GM13976 (cell line): Measurements from ENCODE around the gene RAB11FIP4.

ENCODE experiments used
- DNase-seq: peaks from one replicate; pipeline ENCODE4 v3.0.0; 2012; ENCODE audit warnings: low spot score
- in situ Hi-C: fragments of 300-500 bp; cut with MboI; formaldehyde crosslinking; loops from one replicate; pipeline ENCODE4 v1.12.0; 2022; ENCODE audit warnings: low sequenced_read_pairs, mixed read lengths, inconsistent platforms; ENCODE audit not compliant: unreplicated experiment
- TF ChIP-seq, protein P1 (sequence below): IDR thresholded peaks from 2 replicates; pipeline ENCODE4 v1.5.1; 2012; ENCODE audit warnings: borderline replicate concordance, mild to moderate bottlenecking; ENCODE audit not compliant: insufficient read depth; ENCODE audit errors: extremely low read depth, missing control alignments, control extremely low read depth

RAB11FIP4 gene

DNA sequence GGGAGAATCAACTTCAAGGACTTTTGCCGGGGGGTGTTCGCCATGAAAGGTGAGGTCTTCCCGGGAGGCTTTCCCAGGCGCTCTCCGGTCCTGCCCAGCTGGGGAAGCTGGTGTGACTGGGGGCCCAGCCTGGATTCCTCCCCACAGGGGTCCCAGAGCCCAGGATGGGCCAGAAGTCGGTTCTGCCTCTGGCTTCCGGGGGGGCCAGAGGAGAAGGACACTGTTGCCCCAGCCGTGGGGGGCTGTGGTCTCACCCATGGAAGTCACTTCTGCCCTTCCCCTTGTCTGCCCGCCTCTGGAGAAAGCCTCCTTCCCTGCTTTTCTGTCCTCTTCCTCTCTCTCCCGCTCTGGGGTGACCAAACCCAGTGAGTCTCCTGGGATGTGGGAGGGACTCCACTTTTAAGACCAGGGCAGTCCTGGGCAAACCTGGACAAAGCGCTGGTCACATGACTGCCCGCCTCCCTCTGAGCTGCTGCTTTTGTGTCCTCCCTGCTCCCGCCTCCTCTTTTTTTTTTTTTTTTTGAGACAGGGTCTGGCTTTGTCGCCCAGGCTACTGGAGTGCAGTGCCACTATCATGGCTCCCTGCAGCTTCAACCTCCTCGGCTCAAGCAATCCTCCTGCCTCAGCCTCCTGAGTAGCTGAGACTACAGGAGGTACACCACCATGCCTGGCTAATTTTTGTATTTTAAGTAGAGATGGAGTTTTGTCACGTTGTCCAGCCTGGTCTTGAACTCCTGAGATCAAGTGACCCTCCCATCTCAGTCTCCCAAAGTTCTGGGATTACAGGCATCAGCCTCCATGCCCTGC lies 40.6 kb downstream of the RAB11FIP4 start:
- in situ Hi-C loops = loop anchor here (25.0 kb wide), 1 partner anchor 405 kb away; no protein-coding TSS in a partner anchor
- no peak for DNase-seq
- TF ChIP-seq, protein P1, sequence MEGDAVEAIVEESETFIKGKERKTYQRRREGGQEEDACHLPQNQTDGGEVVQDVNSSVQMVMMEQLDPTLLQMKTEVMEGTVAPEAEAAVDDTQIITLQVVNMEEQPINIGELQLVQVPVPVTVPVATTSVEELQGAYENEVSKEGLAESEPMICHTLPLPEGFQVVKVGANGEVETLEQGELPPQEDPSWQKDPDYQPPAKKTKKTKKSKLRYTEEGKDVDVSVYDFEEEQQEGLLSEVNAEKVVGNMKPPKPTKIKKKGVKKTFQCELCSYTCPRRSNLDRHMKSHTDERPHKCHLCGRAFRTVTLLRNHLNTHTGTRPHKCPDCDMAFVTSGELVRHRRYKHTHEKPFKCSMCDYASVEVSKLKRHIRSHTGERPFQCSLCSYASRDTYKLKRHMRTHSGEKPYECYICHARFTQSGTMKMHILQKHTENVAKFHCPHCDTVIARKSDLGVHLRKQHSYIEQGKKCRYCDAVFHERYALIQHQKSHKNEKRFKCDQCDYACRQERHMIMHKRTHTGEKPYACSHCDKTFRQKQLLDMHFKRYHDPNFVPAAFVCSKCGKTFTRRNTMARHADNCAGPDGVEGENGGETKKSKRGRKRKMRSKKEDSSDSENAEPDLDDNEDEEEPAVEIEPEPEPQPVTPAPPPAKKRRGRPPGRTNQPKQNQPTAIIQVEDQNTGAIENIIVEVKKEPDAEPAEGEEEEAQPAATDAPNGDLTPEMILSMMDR = no peak

DNA sequence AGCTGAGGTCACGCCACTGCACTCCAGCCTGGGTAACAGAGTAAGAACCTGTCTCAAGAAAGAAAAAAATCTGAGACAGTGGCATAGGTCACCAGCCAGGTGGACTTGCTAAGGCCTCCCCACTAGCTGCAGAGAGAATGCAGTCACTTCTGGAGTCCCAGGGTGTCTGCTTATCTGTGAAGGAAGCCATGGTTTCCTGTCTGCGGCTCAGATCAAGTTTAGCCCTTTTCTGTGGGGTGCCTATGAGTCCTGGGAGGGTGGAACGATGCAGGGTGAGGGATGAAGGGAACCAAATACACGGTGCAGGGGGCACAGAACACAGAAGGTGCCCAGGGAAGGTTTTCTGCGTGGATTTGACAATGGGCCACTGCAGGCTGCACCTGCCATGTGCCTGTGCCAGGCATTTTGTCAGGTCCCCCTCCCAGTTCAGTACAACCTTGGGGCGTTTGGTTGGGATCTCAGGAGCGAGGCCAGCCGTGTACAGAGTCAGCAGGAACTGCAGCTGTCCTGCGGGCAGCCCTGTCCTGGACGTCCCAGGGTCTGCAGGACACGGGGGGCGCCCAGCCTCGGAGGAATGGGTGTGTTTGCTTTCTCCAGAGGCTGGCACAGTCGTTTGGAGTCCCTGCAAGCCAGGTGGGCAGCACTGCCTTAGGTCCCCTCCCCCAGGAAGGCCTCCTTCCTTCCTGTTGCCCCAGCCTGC lies 41.8 kb downstream of the RAB11FIP4 start:
- TF ChIP-seq, protein P1 = no peak
- in situ Hi-C loops = loop anchor here (25.0 kb wide), 1 partner anchor 404 kb away; no protein-coding TSS in a partner anchor
- DNase-seq = peak; percentile 53

DNA sequence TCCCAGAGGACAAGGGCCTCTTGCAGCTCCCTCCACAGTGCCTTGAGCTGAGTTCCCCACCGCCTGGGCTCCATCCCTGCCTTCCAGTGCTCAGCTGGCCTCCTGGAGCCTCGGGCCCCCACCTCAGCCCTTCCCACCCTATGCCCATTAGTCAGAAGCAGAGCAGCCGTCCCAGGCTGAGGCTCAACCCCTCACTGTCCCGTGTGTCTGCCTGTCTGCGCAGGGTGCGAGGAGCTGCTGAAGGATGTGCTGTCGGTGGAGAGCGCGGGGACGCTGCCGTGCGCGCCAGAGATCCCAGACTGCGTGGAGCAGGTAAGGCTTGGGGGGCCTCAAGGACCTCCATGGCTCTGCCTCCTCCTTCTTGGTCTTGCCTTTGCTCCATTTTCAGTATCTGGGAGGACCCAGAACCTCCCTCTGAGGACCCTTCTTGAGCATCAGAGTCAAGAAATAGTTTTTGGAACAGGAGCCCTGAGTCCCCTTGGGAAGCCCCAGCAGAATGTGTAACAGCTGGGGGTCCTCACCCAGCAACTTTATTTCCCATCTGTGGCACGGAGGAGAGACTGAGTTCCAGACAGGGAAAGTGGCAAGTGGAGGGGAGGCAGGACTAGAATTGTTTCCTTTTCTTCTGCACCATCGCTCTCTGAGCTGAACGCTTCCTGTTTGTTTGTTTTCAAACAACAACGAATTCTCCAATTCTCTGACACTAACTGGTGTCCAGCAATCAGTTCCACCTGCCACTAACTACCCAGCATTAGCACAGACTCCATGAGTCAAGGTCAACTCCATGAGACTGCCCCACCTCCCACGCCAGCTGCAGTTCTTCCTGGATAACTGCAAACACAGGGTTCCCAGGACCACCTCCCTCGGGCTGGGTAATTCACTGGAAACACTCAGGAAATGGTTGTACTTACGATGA lies 42.6 kb downstream of the RAB11FIP4 start:
- TF ChIP-seq, protein P1 = no peak
- in situ Hi-C loops = loop anchor here (25.0 kb wide), 1 partner anchor 403 kb away; no protein-coding TSS in a partner anchor
- no peak for DNase-seq

DNA sequence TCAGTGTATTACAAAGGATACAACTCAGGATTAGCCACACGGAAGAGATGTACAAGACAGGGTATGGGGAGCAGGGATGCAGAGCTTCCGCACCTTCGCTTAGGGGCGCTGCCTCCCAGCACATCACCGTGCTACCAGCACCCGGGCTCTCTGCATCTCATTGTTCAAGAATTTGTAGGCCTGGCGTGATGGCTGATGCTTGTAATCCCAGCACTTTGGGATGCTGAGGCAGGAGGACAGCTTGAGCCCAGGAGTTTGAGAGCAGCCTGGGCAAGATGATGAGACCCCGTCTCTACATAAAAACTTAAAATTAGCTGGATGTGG lies 43.2 kb downstream of the RAB11FIP4 start:
- in situ Hi-C loops = loop anchor here (25.0 kb wide), 1 partner anchor 403 kb away; no protein-coding TSS in a partner anchor
- DNase-seq = no peak
- TF ChIP-seq, protein P1 = no peak

DNA sequence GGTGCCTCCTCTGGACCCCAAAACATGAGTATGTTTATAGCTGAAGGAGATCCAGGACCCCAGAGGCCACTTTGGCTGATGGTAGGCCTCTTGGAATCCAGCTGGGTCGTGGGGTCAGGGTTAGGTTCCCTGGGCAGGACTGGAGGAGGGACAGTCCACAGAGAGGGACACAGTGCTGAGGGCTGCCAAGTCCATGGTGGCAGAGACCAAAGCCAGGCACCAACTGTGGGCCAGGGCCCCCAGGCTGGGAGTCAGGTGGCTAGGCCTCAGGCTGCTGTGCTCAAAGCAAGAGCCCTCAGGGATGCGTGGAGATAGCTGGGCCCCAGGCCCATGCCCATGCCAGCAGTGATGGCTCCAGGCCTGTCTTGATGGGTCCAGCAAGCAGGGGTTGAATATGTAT lies 44.1 kb downstream of the RAB11FIP4 start:
- in situ Hi-C loops = loop anchor here (25.0 kb wide), 1 partner anchor 402 kb away; no protein-coding TSS in a partner anchor
- DNase-seq = no peak
- TF ChIP-seq, protein P1 = no peak
